ENCODE data around the gene LNX1.

DNA sequence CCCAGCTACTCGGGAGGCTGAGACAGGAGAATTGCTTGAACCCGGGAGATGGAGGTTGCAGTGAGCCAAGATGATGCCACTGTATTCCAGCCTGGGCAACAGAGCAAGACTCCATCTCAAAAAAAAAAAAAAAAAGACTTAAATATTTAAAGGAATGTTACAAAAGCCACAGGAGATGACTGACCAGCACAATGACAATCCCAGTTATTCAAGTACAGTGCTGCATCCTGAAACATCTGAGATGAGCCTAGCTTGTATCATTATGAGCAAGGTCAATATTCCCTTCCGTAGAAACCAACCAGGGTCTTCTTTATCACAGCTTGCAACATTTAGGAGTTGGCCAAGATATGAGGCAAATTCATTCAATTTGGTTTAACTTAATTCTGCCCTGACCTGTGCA, 38.6 kb downstream of the LNX1 start:
- TF ChIP-seq POLR2A (IDR thresholded peaks at IDR 0.05; ENCODE audit: low read length) (no peak), GATA1 (IDR thresholded peaks at IDR 0.05; ENCODE audit: low read depth, low read length) (no peak)
